Liver (tissue), 9 donors: ENCODE results near the gene GPHN. TPM values are rescaled to one million over a fixed set of nuclear protein-coding genes. Genes with fewer than 3 reads are reported as not detected.

Experiments used
- DNase-seq: peaks from one replicate; pipeline ENCODE4 v3.0.0-alpha.2; 2017; ENCODE audit warnings: low spot score
- H3K27ac ChIP-seq, 2 donors: one replicate each; pipeline ENCODE4 v1.7.0; 2013; ENCODE audit warnings: inconsistent platforms in 2 of 2, low read length in 2 of 2, control low read depth in 1 of 2, low read depth in 1 of 2, mild to moderate bottlenecking in 1 of 2
- H3K27me3 ChIP-seq, 4 donors: one replicate each; pipeline versions ENCODE4 v1.6.1 to v1.7.0; 2013; ENCODE audit warnings: low read length in 3 of 4, inconsistent platforms in 1 of 4, mild to moderate bottlenecking in 1 of 4, moderate library complexity in 1 of 4; ENCODE audit not compliant: control insufficient read depth in 4 of 4, insufficient read depth in 4 of 4
- H3K36me3 ChIP-seq, 4 donors: one replicate each; pipeline versions ENCODE4 v1.6.1 to v1.7.0; 2013; ENCODE audit warnings: low read length in 3 of 4, mild to moderate bottlenecking in 3 of 4, low read depth in 1 of 4, moderate library complexity in 1 of 4; ENCODE audit not compliant: control insufficient read depth in 4 of 4, insufficient read depth in 3 of 4
- H3K4me1 ChIP-seq, 4 donors: one replicate each; pipeline versions ENCODE4 v1.6.1 to v1.7.0; 2013; ENCODE audit warnings: low read length in 3 of 4, mild to moderate bottlenecking in 3 of 4, moderate library complexity in 1 of 4; ENCODE audit not compliant: control insufficient read depth in 4 of 4, insufficient read depth in 4 of 4
- H3K4me3 ChIP-seq, 3 donors: one replicate each; pipeline versions ENCODE4 v1.6.1 to v1.7.0; 2013; ENCODE audit warnings: low read length in 3 of 3, control low read depth in 1 of 3, low read depth in 1 of 3, mild to moderate bottlenecking in 1 of 3
- H3K9ac ChIP-seq, 2 donors: one replicate each; pipeline ENCODE4 v1.7.0; 2013; ENCODE audit warnings: low read length in 2 of 2, mild to moderate bottlenecking in 2 of 2, moderate library complexity in 2 of 2, control low read depth in 1 of 2, low read depth in 1 of 2
- H3K9me3 ChIP-seq, 4 donors: one replicate each; pipeline versions ENCODE4 v1.6.1 to v1.7.0; 2013; ENCODE audit warnings: low read length in 3 of 4; ENCODE audit not compliant: control insufficient read depth in 4 of 4
- CTCF ChIP-seq: fragments of 150-350 bp; IDR thresholded peaks from 2 replicates; pipeline ENCODE4 v1.5.1; 2017; ENCODE audit warnings: improper control_type of control experiment, low read depth, low read length; ENCODE audit not compliant: missing input control
- EGR1 ChIP-seq, 2 donors: IDR thresholded peaks; 2 replicates each; pipeline ENCODE4 v1.6.1; 2016 to 2018; ENCODE audit warnings: antibody characterized with exemption in 2 of 2, low read depth in 2 of 2
- FOXA2 ChIP-seq: IDR thresholded peaks from 2 replicates; pipeline ENCODE4 v1.6.1; 2016; ENCODE audit warnings: antibody characterized with exemption
- JUND ChIP-seq, 2 donors: IDR thresholded peaks; 2 replicates each; pipeline ENCODE4 v1.6.1; 2016; ENCODE audit warnings: antibody characterized with exemption in 2 of 2
- NR2F2 ChIP-seq: IDR thresholded peaks from 2 replicates; pipeline ENCODE4 v1.6.1; 2016; ENCODE audit warnings: antibody characterized with exemption
- RAD21 ChIP-seq, 2 donors: IDR thresholded peaks; 2 replicates each; pipeline ENCODE4 v1.6.1; 2016; ENCODE audit warnings: antibody characterized with exemption in 2 of 2, mild to moderate bottlenecking in 2 of 2
- RXRA ChIP-seq, 2 donors: IDR thresholded peaks; 2 replicates each; pipeline ENCODE4 v1.6.1; 2017 to 2018; ENCODE audit warnings: antibody characterized with exemption in 2 of 2, mild to moderate bottlenecking in 1 of 2
- SP1 ChIP-seq: IDR thresholded peaks from 2 replicates; pipeline ENCODE4 v1.6.1; 2018; ENCODE audit warnings: antibody characterized with exemption, mild to moderate bottlenecking
- TAF1 ChIP-seq: conservative IDR thresholded peaks from 2 replicates; pipeline ENCODE4 v1.6.1; 2016; ENCODE audit warnings: antibody characterized with exemption, mild to moderate bottlenecking
- YY1 ChIP-seq: IDR thresholded peaks from 2 replicates; pipeline ENCODE4 v1.6.1; 2016; ENCODE audit warnings: antibody characterized with exemption, mild to moderate bottlenecking
- WGBS: extraction: QIAGEN DNeasy Blood & Tissue Kit; methylation state at CpG from one replicate; pipeline ENCODE4 v1.1.7; 2013; 5-methylcytosine and 5-hydroxymethylcytosine counted together
- polyA plus RNA-seq, 2 donors: library from polyadenylated mRNA; stranded (reverse) in 1 of 2; unstranded in 1 of 2; fragments of 200-250 nt in 1 of 2; fragments of >200 nt in 1 of 2; fragmentation: Nextera tagmentation in 1 of 2; extraction: Ambion mirVana in 1 of 2; gene quantifications; one replicate each; pipeline versions ENCODE4 v1.2.1 to v1.2.3, GENCODE V29; 2013 to 2015
- total RNA-seq, 2 donors: library from RNA; depleted of rRNA; stranded (reverse); fragments of >200 nt; gene quantifications; one replicate each; pipeline ENCODE4 v1.2.3, GENCODE V29; 2014
- TF ChIP-seq, protein P1 (sequence below): IDR thresholded peaks from 2 replicates; pipeline ENCODE4 v1.6.1; 2016; ENCODE audit warnings: antibody characterized with exemption, mild to moderate bottlenecking
- TF ChIP-seq, protein P2 (sequence below): IDR thresholded peaks from 2 replicates; pipeline ENCODE4 v1.6.1; 2016; ENCODE audit warnings: antibody characterized with exemption
- TF ChIP-seq, protein P3 (sequence below): IDR thresholded peaks from 2 replicates; pipeline ENCODE4 v1.6.1; 2016; ENCODE audit warnings: antibody characterized with exemption
- donor health status: healthy.
- donor health status: healthy.
- donor health status: healthy.
- donor health status: healthy.
- donor health status: healthy.

Gene GPHN
- total and polyA plus RNA-seq, 4 donors: 18.4 to 76.4 (median 47.4) TPM

- H3K27ac ChIP-seq: no peak overlapping the region
- H3K9me3 ChIP-seq: no peaks in the 10 kb centered on the region
- H3K4me1 ChIP-seq: peaks cover 0 to 9% (median 4%) of the 10 kb centered on the region in 4 donors
- DNase-seq: no peak
- H3K4me3 ChIP-seq: no peak overlapping the region
- no peak overlapping the region for H3K9ac ChIP-seq
- no peaks in the 10 kb centered on the region for H3K27me3 ChIP-seq
- H3K36me3 ChIP-seq: no peaks in the 10 kb centered on the region
- WGBS: 92% methylated on average over 2 of the region's 2 CpGs
- TF ChIP-seq FOXA2 (no peak), EGR1 (IDR thresholded peaks at IDR 0.05; ENCODE audit: low read depth in 2 of 2) (no peak)
- TF ChIP-seq, protein P1, sequence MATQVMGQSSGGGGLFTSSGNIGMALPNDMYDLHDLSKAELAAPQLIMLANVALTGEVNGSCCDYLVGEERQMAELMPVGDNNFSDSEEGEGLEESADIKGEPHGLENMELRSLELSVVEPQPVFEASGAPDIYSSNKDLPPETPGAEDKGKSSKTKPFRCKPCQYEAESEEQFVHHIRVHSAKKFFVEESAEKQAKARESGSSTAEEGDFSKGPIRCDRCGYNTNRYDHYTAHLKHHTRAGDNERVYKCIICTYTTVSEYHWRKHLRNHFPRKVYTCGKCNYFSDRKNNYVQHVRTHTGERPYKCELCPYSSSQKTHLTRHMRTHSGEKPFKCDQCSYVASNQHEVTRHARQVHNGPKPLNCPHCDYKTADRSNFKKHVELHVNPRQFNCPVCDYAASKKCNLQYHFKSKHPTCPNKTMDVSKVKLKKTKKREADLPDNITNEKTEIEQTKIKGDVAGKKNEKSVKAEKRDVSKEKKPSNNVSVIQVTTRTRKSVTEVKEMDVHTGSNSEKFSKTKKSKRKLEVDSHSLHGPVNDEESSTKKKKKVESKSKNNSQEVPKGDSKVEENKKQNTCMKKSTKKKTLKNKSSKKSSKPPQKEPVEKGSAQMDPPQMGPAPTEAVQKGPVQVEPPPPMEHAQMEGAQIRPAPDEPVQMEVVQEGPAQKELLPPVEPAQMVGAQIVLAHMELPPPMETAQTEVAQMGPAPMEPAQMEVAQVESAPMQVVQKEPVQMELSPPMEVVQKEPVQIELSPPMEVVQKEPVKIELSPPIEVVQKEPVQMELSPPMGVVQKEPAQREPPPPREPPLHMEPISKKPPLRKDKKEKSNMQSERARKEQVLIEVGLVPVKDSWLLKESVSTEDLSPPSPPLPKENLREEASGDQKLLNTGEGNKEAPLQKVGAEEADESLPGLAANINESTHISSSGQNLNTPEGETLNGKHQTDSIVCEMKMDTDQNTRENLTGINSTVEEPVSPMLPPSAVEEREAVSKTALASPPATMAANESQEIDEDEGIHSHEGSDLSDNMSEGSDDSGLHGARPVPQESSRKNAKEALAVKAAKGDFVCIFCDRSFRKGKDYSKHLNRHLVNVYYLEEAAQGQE: no peak
Measured at GRCh38 chr14:66606826-66607225, 98.9 kb downstream of the GPHN start.

GRCh38 chr14:66610154-66610563, 102.2 kb downstream of the GPHN start:
- Histone ChIP-seq H3K36me3 (no peaks in the 10 kb centered on the region), H3K4me1 (peaks cover 0 to 11% (median 8%) of the 10 kb centered on the region in 4 donors), H3K9me3 (no peaks in the 10 kb centered on the region), H3K27me3 (no peaks in the 10 kb centered on the region), H3K4me3 (no peak overlapping the region), H3K27ac (no peak overlapping the region), H3K9ac (no peak overlapping the region)
- peak; percentile 66 to 77 for TF ChIP-seq RAD21 (IDR thresholded peaks at IDR 0.05)
- TF ChIP-seq NR2F2: no peak
- TF ChIP-seq CTCF: peak; percentile 42
- TF ChIP-seq, protein P2, sequence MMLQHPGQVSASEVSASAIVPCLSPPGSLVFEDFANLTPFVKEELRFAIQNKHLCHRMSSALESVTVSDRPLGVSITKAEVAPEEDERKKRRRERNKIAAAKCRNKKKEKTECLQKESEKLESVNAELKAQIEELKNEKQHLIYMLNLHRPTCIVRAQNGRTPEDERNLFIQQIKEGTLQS: no peak
- no peak for TF ChIP-seq YY1
- no peak for TF ChIP-seq JUND (IDR thresholded peaks at IDR 0.05)
- TF ChIP-seq, protein P1: no peak
- no peak for TF ChIP-seq TAF1
- TF ChIP-seq RXRA (IDR thresholded peaks at IDR 0.05): no peak
- TF ChIP-seq, protein P3, sequence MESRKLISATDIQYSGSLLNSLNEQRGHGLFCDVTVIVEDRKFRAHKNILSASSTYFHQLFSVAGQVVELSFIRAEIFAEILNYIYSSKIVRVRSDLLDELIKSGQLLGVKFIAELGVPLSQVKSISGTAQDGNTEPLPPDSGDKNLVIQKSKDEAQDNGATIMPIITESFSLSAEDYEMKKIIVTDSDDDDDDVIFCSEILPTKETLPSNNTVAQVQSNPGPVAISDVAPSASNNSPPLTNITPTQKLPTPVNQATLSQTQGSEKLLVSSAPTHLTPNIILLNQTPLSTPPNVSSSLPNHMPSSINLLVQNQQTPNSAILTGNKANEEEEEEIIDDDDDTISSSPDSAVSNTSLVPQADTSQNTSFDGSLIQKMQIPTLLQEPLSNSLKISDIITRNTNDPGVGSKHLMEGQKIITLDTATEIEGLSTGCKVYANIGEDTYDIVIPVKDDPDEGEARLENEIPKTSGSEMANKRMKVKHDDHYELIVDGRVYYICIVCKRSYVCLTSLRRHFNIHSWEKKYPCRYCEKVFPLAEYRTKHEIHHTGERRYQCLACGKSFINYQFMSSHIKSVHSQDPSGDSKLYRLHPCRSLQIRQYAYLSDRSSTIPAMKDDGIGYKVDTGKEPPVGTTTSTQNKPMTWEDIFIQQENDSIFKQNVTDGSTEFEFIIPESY: no peak
- TF ChIP-seq SP1: no peak
- DNase-seq: no peak
- WGBS: 88% methylated on average over 4 of the region's 4 CpGs
